SH-SY5Y (cell line): ENCODE measurements around the gene SACS.

Experiments used
- GATA2 ChIP-seq: IDR thresholded peaks from 2 replicates; pipeline ENCODE4 v1.6.1; 2011; ENCODE audit warnings: mild to moderate bottlenecking, low read depth, low read length
- GATA3 ChIP-seq: IDR thresholded peaks from 2 replicates; pipeline ENCODE4 v1.6.1; 2011; ENCODE audit warnings: low read depth, mild to moderate bottlenecking, low read length, moderate library complexity

DNA sequence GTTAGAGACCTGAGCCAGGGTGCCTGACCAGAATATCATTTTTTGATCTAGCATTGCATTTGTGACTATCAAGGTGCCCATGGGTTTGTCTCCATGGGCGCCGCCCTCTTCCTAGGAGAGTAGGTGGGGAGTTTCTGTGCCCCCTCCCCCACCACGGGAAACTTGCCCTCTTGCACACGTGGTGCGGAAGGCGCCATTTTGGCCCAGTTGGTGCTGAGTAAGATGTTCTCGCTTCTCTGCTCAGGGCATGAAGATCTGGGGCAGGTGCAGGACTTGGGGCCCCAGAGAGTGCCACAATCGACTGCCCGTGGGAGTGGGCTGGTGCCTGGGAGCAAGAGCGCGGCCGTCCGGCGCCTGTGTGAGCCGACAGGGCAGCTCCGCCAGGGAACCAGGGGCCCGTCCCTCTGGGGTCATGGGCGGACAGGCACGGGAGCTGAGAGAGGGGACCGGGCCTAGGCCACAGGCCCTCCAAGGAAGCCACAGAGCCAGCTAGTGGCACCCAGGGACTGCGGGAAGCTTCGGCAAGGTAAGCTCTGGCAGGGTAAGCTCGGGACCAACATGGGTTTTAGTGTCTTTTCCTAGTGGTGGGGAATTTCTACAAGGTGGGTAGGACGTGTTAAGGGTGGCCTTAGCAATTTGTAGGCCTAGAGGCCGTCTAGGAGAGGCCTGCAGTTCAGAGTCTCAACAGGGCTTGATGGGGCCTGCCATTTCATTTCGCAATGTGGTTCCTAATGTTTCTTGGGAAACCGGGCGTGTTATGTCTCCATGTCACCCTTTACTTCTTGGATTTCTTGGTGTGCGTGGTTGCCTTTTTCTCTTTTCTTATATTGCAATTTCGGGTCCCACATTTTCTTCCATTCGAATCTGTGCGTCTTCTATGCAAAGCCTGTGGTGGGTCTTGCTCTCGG is 14.5 kb downstream of the SACS start:
- TF ChIP-seq GATA2 (no peak), GATA3 (no peak)
